Suppressor macrophage (primary cell): ENCODE measurements around the gene VPS37B.

Experiments used
- DNase-seq, 4 experiments: peaks; one replicate each; pipeline ENCODE4 v3.0.0-alpha.2; 2020 to 2022

The VPS37B gene

DNA sequence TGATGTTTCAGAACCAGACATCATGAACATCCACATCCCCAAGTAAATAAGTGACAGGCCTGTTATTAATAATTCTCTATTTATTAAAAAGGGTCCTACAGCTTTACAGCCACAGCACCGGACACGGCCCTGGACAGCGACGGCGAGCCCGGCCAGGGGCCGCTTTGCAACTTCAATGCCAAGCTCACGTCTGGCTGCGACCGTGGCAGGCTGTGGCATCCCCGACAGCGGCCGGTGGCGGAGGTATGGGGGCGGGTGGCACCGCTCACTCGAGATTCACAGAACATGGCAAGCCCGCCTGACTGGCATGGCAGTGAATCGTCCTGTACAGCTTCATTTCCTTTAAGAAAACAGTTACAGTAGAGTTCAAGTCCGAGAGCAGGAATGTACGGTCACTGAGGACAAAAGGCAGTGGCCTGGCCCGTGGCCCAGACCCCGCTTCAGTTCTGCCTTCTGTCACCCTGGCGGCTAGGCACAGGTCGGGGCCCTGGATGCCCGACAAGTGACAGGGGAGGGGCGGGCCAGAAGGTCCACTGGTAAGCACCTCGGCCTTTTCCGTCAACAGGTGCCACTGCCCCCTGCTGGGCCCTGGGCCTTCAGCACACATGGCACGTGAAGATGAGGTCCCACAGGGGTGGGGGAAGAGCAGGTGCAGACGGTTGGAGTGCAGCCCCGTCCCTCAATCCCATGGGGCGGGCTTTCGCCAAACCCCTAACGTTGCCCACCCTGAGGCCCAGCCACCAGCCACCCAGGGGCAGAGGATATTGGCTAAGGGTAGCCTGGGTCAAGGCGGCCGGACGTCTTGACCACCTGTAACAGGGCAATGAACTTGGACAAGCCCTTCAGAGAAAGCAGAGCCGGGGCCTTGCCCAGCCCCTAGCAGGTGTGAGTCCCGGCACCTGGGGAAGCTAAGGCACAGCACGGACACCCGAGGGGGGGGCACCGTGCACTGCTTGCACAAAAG, 30.4 kb downstream of the VPS37B start:
- peak in 2 of 4 experiments; percentile 19 to 25 for DNase-seq

DNA sequence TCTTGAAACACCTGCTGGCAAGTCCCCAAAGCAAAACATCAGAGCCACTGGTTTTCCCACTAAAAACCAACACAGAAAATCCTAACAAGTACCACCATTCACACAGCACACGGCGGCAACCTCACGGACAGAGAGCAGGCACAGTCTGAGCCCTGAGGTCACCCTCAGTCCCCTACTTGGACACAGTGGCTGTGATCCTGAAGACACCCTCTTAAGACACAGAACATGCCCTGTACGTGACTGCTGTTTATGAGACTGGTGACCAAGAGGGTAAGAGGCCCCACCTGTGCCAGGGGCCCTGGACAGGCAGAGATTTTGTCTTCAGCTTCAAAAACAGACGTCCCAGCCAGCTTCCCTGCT, 31.1 kb downstream of the VPS37B start:
- DNase-seq, result no peak

DNA sequence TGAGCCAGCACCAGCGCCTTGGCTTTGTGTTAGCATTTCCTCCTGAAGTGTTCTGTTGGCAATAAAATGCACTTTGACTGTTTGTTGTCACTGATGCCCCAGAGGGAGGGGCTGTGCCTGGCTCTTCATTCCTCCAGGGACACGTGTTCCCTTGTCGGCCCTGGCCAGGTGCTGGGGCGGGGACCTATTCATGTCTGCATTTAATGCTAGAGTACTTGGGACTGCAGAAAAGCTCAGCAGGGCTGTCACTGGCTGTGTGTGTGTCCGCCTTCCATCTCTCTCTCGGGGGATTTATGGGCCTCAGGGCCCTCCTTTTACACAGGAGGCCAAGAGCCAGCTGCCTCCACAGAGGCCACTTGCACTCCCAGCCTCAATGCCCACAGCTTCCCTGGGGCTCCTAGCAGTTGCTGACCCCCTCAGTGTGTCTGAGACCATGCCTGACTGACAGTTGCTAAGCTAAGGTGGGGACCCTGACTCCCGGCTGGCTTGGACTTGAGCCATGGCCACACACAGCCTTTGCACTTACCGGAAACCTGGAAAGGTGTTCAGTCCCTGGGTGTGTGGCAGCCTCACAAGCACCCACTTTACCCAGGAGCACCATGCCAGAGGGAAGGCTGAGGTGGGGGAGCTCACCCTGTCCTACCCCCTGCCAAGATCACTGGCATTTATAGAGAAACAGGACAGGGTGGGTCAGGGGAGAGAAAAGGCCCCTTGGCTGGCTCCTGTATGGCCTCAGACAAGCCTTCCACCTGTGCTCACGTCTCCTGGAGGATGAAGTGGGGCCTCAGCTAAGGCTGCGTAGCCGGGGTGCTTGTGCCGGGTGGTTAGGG, 32.8 kb downstream of the VPS37B start:
- DNase-seq, result no peak

DNA sequence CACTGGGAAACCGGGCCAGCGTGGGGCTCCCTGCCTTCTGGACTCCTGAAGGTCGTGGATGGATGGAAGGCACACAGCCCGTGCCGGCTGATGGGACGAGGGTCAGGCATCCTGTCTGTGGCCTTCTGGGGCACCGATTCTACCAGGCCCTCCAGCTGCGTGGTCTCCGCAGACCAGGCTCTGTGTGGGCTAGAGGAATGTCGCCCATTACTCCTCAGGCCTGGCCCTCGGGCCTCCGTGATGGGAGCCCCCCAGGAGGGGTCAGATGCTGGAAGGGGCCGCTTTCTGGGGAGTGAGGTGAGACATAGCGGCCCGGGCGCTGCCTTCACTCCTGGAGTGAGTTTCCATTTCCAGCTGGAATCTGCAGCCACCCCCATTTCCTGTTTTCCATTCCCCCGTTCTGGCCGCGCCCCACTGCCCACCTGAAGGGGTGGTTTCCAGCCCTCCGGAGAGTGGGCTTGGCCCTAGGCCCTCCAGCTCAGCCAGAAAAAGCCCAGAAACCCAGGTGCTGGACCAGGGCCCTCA, 33.8 kb downstream of the VPS37B start:
- no peak for DNase-seq

DNA sequence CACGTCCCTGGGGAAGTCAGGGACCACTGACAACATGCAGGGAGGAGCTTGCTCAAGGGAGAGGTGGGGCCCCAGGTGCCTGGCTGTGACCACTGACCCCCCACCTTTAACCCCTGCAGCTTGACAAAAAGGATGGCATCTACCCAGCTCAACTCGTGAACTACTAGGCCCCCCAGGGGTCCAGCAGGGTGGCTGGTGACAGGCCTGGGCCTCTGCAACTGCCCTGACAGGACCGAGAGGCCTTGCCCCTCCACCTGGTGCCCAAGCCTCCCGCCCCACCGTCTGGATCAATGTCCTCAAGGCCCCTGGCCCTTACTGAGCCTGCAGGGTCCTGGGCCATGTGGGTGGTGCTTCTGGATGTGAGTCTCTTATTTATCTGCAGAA, 34.3 kb downstream of the VPS37B start:
- no peak for DNase-seq

DNA sequence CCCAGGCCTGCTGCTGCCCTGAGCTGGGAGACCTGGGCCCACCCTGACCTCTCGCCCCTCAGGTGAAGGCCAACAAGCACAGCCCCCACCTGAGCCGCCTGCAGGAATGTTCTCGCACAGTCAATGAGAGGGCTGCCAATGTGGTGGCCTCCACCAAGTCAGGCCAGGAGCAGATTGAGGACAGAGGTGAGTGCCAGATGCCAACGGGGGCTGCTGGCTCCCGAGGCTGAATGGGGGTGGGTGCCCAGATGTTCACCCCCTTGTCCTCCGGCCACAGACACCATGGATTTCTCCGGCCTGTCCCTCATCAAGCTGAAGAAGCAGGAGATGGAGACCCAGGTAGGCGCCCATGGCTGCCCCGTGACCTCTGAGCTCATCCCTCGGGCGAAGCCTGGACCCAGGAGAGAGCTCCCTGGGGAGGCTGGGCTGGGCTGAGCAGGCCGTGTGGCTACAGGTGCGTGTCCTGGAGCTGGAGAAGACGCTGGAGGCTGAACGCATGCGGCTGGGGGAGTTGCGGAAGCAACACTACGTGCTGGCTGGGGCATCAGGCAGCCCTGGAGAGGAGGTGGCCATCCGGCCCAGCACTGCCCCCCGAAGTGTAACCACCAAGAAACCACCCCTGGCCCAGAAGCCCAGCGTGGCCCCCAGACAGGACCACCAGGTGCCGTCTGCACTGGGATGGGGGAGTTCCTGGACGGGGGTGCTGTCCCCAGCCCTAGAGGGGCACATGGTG, 34.9 kb downstream of the VPS37B start:
- DNase-seq, result no peak

DNA sequence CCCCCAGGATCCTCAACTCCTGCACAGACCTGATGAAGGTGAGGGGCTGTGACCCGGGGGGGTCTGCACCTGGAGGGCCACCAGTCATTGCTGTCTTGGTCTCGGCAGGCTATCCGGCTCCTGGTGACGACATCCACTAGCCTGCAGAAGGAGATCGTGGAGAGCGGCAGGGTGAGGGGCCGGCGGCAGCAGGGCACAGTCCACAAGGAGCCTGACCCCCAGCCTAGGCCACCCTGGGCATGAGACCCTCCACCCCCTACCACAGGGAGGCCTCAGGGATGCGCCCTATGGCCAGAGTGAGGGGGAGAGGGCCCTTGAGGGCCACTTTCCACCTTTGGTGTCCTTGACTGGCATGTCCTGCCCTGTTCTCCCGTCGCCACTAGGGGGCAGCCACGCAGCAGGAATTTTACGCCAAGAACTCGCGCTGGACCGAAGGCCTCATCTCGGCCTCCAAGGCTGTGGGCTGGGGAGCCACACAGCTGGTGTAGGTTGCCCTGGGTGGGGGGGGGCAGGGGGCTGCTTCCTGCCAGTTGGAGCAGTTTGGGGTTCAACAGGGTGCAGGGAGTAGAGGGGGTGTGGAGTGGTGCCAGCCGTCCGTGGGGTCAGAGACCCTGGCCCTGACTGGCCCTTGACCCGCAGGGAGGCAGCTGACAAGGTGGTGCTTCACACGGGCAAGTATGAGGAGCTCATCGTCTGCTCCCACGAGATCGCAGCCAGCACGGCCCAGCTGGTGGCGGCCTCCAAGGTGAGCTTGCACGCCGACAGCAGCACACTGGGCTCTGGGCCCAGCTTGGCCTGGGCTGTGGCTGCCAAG, 35.7 kb downstream of the VPS37B start:
- peak; percentile 86 to 93 (median 92) for DNase-seq

DNA sequence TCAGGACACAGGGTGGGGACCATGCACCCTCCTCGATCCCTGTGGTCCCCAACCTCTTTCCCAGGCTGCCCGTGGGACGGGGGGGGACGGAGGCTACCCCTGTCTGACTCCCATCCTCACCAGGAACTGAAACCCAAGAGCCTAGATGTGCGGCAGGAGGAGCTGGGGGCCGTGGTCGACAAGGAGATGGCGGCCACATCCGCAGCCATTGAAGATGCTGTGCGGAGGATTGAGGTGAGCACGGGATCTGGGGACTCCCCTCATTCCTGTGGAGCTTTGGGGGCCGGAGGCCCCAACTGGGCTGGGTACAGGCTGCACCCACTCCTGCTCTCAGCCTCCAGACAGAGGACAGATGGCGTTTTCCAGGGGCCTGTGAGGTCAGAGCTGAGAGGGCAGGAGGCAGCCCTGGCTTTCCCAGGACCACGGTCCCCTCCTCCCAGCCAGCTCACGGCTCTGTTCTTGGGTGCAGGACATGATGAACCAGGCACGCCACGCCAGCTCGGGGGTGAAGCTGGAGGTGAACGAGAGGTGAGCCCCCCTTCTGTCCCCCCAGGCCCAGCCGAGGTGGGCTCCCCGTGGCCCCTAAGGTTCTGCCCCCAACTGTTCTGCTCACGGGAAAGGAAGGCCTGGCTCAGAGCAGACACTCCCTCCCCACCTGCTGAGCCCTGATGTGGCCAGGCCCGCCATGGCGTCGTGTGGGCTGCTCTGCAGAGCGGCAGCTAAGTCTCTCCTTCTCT, 36.5 kb downstream of the VPS37B start:
- no peak for DNase-seq

DNA sequence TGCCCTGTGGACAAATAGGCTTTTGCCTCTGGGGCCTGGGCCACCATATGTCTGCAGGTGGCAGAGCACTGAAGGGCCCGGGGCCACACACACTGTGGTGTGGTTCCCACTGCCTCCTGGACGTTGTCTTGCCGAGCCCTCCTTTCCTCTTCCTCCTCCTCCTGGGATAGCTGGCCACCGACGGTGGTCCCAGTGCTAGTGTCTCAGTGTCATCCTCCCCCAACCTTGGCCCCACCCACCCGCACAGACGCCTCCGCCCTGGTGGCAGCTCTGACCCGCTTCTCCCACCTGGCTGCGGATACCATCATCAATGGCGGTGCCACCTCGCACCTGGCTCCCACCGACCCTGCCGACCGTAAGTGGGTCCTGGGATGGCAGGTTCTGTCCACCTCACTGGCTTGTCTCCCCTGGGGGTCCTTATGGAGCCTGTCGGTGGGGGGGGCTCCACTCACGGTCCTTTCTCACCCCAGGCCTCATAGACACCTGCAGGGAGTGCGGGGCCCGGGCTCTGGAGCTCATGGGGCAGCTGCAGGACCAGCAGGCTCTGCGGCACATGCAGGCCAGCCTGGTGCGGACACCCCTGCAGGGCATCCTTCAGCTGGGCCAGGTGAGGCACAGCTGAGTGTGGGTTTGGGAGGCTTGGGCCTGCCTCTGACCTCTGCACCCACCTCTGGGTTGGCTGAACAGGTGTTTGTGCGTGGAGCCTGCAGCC, 37.2 kb downstream of the VPS37B start:
- DNase-seq, result no peak

DNA sequence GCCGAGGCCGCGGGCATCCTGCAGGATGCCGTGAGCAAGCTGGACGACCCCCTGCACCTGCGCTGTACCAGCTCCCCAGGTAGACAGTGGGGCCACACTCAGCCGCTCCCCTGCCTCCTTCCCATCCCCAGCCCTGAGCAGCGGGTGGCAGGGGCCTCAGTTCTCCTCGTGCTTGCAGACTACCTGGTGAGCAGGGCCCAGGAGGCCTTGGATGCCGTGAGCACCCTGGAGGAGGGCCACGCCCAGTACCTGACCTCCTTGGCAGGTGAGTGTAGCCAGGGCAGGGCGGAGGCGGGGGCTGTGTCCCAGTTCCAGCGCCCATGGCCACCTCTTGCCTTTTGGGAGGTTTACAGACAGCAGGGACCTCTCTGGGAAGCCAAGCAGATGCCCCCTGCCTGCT, 37.8 kb downstream of the VPS37B start:
- DNase-seq, result no peak

DNA sequence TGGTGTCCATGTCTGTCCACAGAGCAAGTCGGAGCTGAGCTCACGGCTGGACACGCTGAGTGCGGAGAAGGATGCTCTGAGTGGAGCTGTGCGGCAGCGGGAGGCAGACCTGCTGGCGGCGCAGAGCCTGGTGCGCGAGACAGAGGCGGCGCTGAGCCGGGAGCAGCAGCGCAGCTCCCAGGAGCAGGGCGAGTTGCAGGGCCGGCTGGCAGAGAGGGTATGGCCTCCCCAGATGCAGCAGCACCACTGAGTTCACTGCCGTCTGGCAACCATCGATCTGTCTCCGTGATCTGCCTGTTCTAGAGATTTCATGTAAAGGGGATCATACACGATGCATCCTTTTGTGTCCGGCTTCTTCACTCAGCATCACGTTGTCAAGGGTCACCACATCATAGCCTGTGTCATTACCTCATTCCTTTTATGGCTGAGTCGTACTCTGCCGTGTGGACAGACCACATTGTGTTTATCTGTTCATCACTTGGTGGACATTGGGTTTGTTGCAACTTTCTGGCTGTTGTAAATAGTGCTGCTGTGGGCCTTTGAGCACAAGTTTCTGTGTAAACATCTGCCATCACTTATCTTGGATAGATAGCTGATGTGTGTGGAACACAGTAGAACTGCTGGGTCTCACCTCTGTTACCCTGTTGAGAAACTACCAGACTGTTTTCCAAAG, 38.8 kb downstream of the VPS37B start:
- DNase-seq, result no peak

DNA sequence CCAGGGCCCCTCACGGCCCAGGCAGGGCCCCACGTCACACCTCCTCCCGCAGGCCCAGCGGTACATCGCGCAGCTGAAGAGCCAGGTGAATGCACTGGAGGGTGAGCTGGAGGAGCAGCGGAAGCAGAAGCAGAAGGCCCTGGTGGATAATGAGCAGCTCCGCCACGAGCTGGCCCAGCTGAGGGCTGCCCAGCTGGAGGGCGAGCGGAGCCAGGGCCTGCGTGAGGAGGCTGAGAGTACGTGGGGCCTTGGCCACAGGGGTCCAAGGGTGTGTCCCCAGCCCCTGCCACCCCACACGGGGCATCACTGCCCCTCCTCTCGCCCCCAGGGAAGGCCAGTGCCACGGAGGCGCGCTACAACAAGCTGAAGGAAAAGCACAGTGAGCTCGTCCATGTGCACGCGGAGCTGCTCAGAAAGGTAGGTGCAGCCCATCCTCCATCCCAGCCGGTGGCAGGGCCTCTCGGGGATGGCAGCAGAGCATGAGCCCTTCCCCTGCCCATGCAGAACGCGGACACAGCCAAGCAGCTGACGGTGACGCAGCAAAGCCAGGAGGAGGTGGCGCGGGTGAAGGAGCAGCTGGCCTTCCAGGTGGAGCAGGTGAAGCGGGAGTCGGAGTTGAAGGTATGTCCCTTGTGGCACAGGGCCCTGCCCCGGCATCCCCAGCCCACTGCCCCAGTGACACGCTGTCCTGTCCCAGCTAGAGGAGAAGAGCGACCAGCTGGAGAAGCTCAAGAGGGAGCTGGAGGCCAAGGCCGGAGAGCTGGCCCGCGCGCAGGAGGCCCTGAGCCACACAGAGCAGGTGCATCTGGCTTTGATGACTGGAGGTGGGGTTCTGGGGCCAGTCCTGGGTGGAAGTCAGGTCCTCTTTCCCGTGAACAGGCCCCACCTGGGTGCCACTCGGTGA, 39.7 kb downstream of the VPS37B start:
- no peak for DNase-seq

DNA sequence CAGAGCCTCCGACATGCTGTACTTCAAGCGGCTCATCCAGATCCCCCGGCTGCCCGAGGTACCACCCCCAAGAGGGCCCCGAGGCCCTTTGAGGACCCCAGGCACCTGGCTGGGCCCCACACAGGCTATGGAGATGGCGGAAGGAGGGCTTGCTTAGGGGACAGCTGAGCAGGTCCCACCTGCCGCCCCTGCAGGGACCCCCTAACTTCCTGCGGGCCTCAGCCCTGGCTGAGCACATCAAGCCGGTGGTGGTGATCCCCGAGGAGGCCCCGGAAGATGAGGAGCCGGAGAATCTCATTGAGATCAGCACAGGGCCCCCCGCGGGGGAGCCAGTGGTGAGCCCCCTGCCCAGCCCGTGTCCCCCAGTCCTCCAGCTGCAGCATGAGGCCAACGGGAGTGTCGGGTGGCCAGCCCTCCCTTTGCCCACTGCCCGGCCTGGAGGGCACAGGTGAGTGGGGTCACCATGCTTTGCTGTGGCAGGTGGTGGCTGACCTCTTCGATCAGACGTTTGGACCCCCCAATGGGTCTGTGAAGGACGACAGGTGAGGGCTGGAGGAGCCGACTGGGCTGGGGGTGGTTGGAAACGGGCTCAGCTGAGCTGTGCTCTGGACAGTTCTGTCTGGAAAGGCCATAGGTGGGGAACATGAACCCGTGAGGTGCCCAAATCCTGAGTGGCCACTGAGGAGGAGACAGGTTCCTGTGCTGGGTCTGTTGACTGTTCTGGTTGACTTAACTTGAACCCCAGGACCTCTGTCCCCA, 40.7 kb downstream of the VPS37B start:
- no peak for DNase-seq

DNA sequence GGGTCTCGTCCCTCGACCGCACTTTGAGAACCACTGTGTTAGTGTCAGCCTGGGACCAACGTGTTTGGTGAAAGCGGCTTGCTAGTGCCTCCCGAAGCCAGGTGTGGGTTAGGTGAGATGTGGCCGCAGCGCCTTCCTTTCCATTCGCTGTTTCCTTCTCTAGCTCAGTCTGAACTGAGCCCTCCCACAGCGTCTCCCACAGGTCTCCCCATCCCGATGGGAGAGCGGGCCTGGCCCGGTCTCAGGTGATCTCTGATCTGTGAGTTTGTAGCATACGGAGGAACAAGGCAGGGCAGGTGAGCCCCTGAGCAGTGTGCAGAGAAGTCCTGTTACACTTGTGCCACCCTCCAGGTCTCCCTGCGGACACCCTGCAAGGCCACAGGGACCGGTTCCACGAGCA, 41.4 kb downstream of the VPS37B start:
- DNase-seq, result no peak

DNA sequence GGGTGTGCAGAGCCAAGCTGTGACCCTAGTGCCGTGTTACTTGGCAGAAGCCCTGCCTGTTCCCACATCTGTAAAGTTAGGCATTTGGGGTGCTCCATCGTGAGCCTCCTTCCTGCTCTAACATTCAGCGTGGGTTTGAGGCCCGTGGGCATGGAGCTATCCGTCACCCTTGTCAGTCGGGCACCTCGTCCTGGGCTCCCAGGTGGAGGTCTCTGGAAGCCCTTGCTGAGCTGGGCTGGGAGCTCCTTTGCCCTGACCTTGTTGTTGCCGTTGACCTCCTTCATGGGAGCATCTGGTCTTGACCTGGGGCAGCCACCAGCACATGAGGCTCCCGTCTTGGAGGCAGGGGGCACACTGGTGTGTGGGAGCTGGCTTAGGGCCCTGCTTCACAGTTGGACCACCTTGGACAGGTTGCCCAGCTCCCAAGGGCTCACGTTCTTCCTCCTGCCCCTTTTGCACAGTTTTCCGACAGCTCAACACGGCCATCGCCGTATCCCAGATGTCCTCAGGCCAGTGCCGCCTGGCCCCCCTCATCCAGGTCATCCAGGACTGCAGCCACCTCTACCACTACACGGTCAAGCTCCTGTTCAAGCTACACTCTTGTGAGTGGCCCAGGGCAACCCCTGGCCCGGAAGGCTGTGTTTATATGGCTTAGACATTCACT, 42.2 kb downstream of the VPS37B start:
- DNase-seq, result no peak

DNA sequence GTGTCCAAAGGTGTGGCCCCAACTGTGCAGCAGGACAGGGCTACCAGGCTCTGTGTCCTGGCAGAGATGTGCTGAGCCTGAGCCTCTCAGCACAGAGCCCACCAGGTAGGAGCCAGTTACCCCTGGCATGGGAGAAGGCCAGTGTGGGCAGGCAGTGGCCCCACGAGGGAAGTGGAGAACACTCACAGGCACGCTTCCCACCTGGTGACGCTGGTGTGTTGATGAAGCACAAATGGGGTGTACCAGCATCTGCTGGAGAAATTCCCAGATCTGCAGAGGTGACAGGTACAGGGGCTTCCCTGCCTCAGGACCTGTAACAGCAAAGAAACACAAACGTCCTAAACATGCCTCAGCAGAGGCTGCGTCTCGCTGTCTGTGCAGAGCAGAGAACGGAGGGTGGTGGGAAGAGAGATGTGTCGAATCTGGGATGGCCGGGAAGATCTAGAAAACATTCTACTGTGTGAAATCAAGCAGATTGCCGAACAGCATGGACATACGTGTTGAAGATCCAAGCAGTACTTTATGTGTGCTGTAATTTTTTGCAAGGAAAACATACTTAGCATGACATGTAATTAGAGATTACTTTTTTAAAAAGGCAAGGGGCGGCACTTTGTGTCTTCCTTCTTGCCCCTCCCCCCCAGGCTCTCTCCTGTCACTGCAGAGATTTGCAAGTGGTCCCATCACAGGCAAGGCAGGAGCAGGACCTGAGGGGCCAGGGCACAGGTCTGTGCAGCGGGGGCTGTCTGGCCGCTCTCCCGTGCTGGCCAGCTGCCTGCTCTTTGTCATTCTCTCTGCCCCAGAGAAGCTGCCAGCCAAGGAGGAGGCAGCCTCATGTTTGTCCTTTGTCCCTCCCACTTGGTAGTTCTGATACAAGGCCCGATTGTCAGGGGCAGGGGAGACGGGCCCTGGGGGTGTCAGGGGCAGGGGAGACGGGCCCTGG, 43.3 kb downstream of the VPS37B start:
- DNase-seq, result no peak
